ENCODE measurements around the gene TP53RK. TPM values are rescaled to one million over a fixed set of nuclear protein-coding genes. Genes with fewer than 3 reads are reported as not detected.

TP53RK gene
- total and polyA plus RNA-seq, 2 of the 13 experiments (the other 11 are each of a cell fraction or from before 2014, with no cell fraction given) = 12.9 to 25.5 TPM

DNA sequence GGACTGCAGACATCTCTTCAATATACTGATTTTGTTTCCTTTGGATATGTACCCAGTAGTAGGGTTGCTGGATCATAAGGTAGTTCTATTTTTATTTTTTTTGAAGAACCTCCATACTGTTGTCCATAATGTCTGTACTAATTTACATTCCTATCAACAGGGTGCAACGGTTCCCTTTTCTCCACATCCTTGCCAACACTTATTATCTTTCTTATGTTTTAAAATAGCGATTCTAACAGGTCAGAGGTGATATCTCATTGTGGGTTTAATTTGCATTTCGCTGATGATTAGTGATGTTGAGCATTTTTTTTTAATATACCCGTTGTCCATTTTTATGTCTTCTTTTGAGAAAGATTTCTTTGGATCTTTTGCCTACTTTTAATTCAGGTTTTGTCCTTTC lies 2.0 kb upstream of the TP53RK start:
- Histone ChIP-seq H3K27me3 (ENCODE audit: control insufficient read depth in 1 of 2, insufficient read depth in 2 of 2, low read length in 2 of 2) (peaks cover 0 to 5% of the 10 kb centered on the region in 2 experiments; a peak in 1 of 5 replicates), H3K9ac (ENCODE audit: insufficient read depth, low read depth, low read length) (no peak overlapping the region), H3K4me2 (ENCODE audit: low read depth, low read length) (no peak overlapping the region), H3K4me1 (ENCODE audit: insufficient read depth, low read length) (peaks cover 69% of the 10 kb centered on the region), H3K4me3 (replicated peaks in 1 of 3; ENCODE audit: insufficient read depth in 1 of 3, low read depth in 2 of 3, low read length in 3 of 3) (no peak overlapping the region), H2AFZ (ENCODE audit: low read length) (no peak overlapping the region), H3K9me3 (ENCODE audit: low read length) (no peaks in the 10 kb centered on the region), H4K20me1 (ENCODE audit: insufficient read depth, low read length) (no peaks in the 10 kb centered on the region), H3K36me3 (replicated peaks in 1 of 2; ENCODE audit: control insufficient read depth in 1 of 2, insufficient read depth in 2 of 2, low read length in 2 of 2) (peaks cover 0 to 8% of the 10 kb centered on the region in 2 experiments; a peak in 2 of 5 replicates), H3K79me2 (ENCODE audit: insufficient read depth, low read length) (peaks cover 27% of the 10 kb centered on the region), H3K27ac (ENCODE audit: extremely low read length, insufficient read depth, low read length) (no peak overlapping the region)
- no peak for ATAC-seq
- DNase-seq (ENCODE audit: low spot score) = no peak
- BruUV-seq (replicated peaks) = no TSS peak
- CTCF ChIA-PET (ENCODE audit: low intra/inter-chr PET ratio, low total read pairs) = no interaction called here
- POLR2A ChIA-PET = no interaction called here
- FAIRE-seq = no peak
- TF ChIP-seq SCMH1 (CRISPR knock-in tag; IDR thresholded peaks at IDR 0.05; ENCODE audit: borderline replicate concordance) (no peak), SMARCE1 (IDR thresholded peaks at IDR 0.05; ENCODE audit: borderline replicate concordance) (no peak), CREB1 (IDR thresholded peaks at IDR 0.05) (no peak), CREB1 (CRISPR knock-in tag; IDR thresholded peaks at IDR 0.05) (0 out of 2 replicates have a peak, but pooled peaks have one; percentile 29), MAFG (CRISPR knock-in tag; IDR thresholded peaks at IDR 0.05) (no peak), TEAD2 (CRISPR knock-in tag; IDR thresholded peaks at IDR 0.05) (no peak), ZFP90 (CRISPR knock-in tag; IDR thresholded peaks at IDR 0.05; ENCODE audit: borderline replicate concordance) (no peak)
- TF ChIP-seq, protein P1, sequence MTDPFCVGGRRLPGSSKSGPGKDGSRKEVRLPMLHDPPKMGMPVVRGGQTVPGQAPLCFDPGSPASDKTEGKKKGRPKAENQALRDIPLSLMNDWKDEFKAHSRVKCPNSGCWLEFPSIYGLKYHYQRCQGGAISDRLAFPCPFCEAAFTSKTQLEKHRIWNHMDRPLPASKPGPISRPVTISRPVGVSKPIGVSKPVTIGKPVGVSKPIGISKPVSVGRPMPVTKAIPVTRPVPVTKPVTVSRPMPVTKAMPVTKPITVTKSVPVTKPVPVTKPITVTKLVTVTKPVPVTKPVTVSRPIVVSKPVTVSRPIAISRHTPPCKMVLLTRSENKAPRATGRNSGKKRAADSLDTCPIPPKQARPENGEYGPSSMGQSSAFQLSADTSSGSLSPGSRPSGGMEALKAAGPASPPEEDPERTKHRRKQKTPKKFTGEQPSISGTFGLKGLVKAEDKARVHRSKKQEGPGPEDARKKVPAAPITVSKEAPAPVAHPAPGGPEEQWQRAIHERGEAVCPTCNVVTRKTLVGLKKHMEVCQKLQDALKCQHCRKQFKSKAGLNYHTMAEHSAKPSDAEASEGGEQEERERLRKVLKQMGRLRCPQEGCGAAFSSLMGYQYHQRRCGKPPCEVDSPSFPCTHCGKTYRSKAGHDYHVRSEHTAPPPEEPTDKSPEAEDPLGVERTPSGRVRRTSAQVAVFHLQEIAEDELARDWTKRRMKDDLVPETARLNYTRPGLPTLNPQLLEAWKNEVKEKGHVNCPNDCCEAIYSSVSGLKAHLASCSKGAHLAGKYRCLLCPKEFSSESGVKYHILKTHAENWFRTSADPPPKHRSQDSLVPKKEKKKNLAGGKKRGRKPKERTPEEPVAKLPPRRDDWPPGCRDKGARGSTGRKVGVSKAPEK (CRISPR knock-in tag; IDR thresholded peaks at IDR 0.05; ENCODE audit: borderline replicate concordance) = no peak
- TF ChIP-seq, protein P2, sequence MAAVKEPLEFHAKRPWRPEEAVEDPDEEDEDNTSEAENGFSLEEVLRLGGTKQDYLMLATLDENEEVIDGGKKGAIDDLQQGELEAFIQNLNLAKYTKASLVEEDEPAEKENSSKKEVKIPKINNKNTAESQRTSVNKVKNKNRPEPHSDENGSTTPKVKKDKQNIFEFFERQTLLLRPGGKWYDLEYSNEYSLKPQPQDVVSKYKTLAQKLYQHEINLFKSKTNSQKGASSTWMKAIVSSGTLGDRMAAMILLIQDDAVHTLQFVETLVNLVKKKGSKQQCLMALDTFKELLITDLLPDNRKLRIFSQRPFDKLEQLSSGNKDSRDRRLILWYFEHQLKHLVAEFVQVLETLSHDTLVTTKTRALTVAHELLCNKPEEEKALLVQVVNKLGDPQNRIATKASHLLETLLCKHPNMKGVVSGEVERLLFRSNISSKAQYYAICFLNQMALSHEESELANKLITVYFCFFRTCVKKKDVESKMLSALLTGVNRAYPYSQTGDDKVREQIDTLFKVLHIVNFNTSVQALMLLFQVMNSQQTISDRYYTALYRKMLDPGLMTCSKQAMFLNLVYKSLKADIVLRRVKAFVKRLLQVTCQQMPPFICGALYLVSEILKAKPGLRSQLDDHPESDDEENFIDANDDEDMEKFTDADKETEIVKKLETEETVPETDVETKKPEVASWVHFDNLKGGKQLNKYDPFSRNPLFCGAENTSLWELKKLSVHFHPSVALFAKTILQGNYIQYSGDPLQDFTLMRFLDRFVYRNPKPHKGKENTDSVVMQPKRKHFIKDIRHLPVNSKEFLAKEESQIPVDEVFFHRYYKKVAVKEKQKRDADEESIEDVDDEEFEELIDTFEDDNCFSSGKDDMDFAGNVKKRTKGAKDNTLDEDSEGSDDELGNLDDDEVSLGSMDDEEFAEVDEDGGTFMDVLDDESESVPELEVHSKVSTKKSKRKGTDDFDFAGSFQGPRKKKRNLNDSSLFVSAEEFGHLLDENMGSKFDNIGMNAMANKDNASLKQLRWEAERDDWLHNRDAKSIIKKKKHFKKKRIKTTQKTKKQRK (IDR thresholded peaks at IDR 0.05; ENCODE audit: low read length) = no peak
- intact Hi-C loops (cut with micrococcal nuclease; ENCODE audit: unreplicated experiment) (no loop called here), in situ Hi-C loops (cut with HindIII; ENCODE audit: extremely low pct_ligation_motif_present, low pct_unique_long_range_greater_than_20kb) (no loop called here)
- 12% methylated on average over 4 of the region's 4 CpGs for WGBS (ENCODE audit: low lambda C conversion rate)

Measured in HepG2 (cell line).